ENCODE results near the gene KRTAP9-3. TPM values are rescaled to one million over a fixed set of nuclear protein-coding genes. Genes with fewer than 3 reads are reported as not detected.
"Not testable (repeated sequence)": the region's sequence is repeated elsewhere in the genome, so short reads cannot be mapped to it uniquely, and the experiment has no call there.

KRTAP9-3 gene
- total RNA-seq, 1 donor from 2014 or later, result not detected

GRCh38 chr17:41249637-41250240 is 17.5 kb downstream of the KRTAP9-3 start, which contains the start of gene KRTAP9-4:
TSS of gene KRTAP9-4 (plus strand) at chr17:41249687. CDS start at chr17:41249721, 34 bp downstream.
- not testable (repeated sequence) for DNase-seq (ENCODE audit: low read depth, low spot score)

GRCh38 chr17:41251261-41251660 is 19.0 kb downstream of the KRTAP9-3 start:
- DNase-seq (ENCODE audit: low read depth, low spot score), result no peak

GRCh38 chr17:41254861-41255260 is 22.6 kb downstream of the KRTAP9-3 start:
- no peak for DNase-seq (ENCODE audit: low read depth, low spot score)

- not testable (repeated sequence) for DNase-seq (ENCODE audit: low read depth, low spot score)
Observed at GRCh38 chr17:41255381-41256290, 23.4 kb downstream of the KRTAP9-3 start, which contains the start of gene KRTAP9-9. TSS of gene KRTAP9-9 (plus strand) at chr17:41255384.

- DNase-seq (ENCODE audit: low read depth, low spot score), result no peak
Observed at GRCh38 chr17:41256291-41256685, 24.0 kb downstream of the KRTAP9-3 start.

GRCh38 chr17:41258406-41258805 is 26.2 kb downstream of the KRTAP9-3 start:
- no peak for DNase-seq (ENCODE audit: low read depth, low spot score)

GRCh38 chr17:41263212-41263611 is 31.0 kb downstream of the KRTAP9-3 start:
- no peak for DNase-seq (ENCODE audit: low read depth, low spot score)

- DNase-seq (ENCODE audit: low read depth, low spot score), result no peak
Observed at GRCh38 chr17:41264599-41264998, 32.4 kb downstream of the KRTAP9-3 start.

GRCh38 chr17:41265078-41265477 is 32.8 kb downstream of the KRTAP9-3 start, which contains the start of gene KRTAP9-6:
TSS of gene KRTAP9-6 (plus strand) at chr17:41265378. CDS start at chr17:41265378, 0 bp downstream.
- DNase-seq (ENCODE audit: low read depth, low spot score), result no peak

GRCh38 chr17:41267711-41268110 is 35.5 kb downstream of the KRTAP9-3 start:
- DNase-seq (ENCODE audit: low read depth, low spot score), result no peak

GRCh38 chr17:41271323-41271722 is 39.1 kb downstream of the KRTAP9-3 start:
- not testable (repeated sequence) for DNase-seq (ENCODE audit: low read depth, low spot score)

GRCh38 chr17:41271858-41272257 is 39.6 kb downstream of the KRTAP9-3 start:
- DNase-seq (ENCODE audit: low read depth, low spot score), result no peak

GRCh38 chr17:41275648-41276190 is 43.5 kb downstream of the KRTAP9-3 start, which contains the start of gene KRTAP9-7:
TSS of gene KRTAP9-7 (plus strand) at chr17:41275698. CDS start at chr17:41275698, 0 bp downstream.
- DNase-seq (ENCODE audit: low read depth, low spot score), result not testable (repeated sequence)

- DNase-seq (ENCODE audit: low read depth, low spot score), result no peak
Observed at GRCh38 chr17:41278176-41278955, 46.1 kb downstream of the KRTAP9-3 start.

Other genes with a start within 250 kb of the KRTAP9-3 start
- not detected in 2 replicates for gene KRT40, start 248.1 kb upstream of the KRTAP9-3 start, total RNA-seq
- not detected in 2 replicates for gene KRTAP3-3, start 238.3 kb upstream of the KRTAP9-3 start, total RNA-seq
- not detected in 2 replicates for gene KRTAP3-2, start 232.5 kb upstream of the KRTAP9-3 start, total RNA-seq
- not detected in 2 replicates for gene KRTAP3-1, start 223.3 kb upstream of the KRTAP9-3 start, total RNA-seq
- gene KRTAP1-5, start 205.2 kb upstream of the KRTAP9-3 start, total RNA-seq, result not detected in 2 replicates
- not detected in 2 replicates for gene KRTAP1-4, start 202.3 kb upstream of the KRTAP9-3 start, total RNA-seq
- gene KRTAP1-3, start 197.6 kb upstream of the KRTAP9-3 start, total RNA-seq, result not detected in 2 replicates
- not detected in 2 replicates for gene KRTAP1-1, start 191.0 kb upstream of the KRTAP9-3 start, total RNA-seq
- gene KRTAP2-1, start 185.1 kb upstream of the KRTAP9-3 start, total RNA-seq, result not detected in 2 replicates
- gene KRTAP2-2, start 177.2 kb upstream of the KRTAP9-3 start, total RNA-seq, result not detected in 2 replicates
- gene KRTAP2-3, start 172.3 kb upstream of the KRTAP9-3 start, total RNA-seq, result not detected in 2 replicates
- gene KRTAP2-4, start 166.6 kb upstream of the KRTAP9-3 start, total RNA-seq, result not detected in 2 replicates
- not detected in 2 replicates for gene KRTAP4-7, start 148.3 kb upstream of the KRTAP9-3 start, total RNA-seq
- not detected in 2 replicates for gene KRTAP4-8, start 134.3 kb upstream of the KRTAP9-3 start, total RNA-seq
- gene KRTAP4-16, start 130.2 kb upstream of the KRTAP9-3 start, total RNA-seq, result not detected in 2 replicates
- not detected in 2 replicates for gene KRTAP4-9, start 127.1 kb upstream of the KRTAP9-3 start, total RNA-seq
- gene KRTAP4-11, start 114.1 kb upstream of the KRTAP9-3 start, total RNA-seq, result not detected in 2 replicates
- gene KRTAP4-12, start 108.3 kb upstream of the KRTAP9-3 start, total RNA-seq, result not detected in 2 replicates
- not detected in 2 replicates for gene KRTAP4-6, start 91.9 kb upstream of the KRTAP9-3 start, total RNA-seq
- gene KRTAP4-5, start 82.6 kb upstream of the KRTAP9-3 start, total RNA-seq, result not detected in 2 replicates
- gene KRTAP4-4, start 71.7 kb upstream of the KRTAP9-3 start, total RNA-seq, result not detected in 2 replicates
- gene KRTAP4-3, start 64.2 kb upstream of the KRTAP9-3 start, total RNA-seq, result not detected in 2 replicates
- not detected in 2 replicates for gene KRTAP4-2, start 54.2 kb upstream of the KRTAP9-3 start, total RNA-seq
- not detected in 2 replicates for gene KRTAP4-1, start 47.5 kb upstream of the KRTAP9-3 start, total RNA-seq
- not detected in 2 replicates for gene KRTAP9-1, start 42.6 kb upstream of the KRTAP9-3 start, total RNA-seq
- gene KRTAP9-2, start 5.8 kb upstream of the KRTAP9-3 start, total RNA-seq, result not detected in 2 replicates
- gene KRTAP9-8, start 5.5 kb downstream of the KRTAP9-3 start, total RNA-seq, result not detected in 2 replicates
- gene KRTAP9-4, start 17.2 kb downstream of the KRTAP9-3 start, total RNA-seq, result not detected in 2 replicates
- not detected in 2 replicates for gene KRTAP9-9, start 22.9 kb downstream of the KRTAP9-3 start, total RNA-seq
- gene KRTAP9-6, start 32.9 kb downstream of the KRTAP9-3 start, total RNA-seq, result not detected in 2 replicates
- gene KRTAP9-7, start 43.2 kb downstream of the KRTAP9-3 start, total RNA-seq, result not detected in 2 replicates
- gene KRTAP29-1, start 70.4 kb downstream of the KRTAP9-3 start, total RNA-seq, result not detected in 2 replicates
- not detected in 2 replicates for gene KRTAP16-1, start 76.9 kb downstream of the KRTAP9-3 start, total RNA-seq
- gene KRTAP17-1, start 83.3 kb downstream of the KRTAP9-3 start, total RNA-seq, result not detected in 2 replicates
- not detected in 2 replicates for gene KRT33A, start 118.4 kb downstream of the KRTAP9-3 start, total RNA-seq
- not detected in 2 replicates for gene KRT33B, start 137.4 kb downstream of the KRTAP9-3 start, total RNA-seq
- not detected in 2 replicates for gene KRT34, start 149.9 kb downstream of the KRTAP9-3 start, total RNA-seq
- gene KRT31, start 165.2 kb downstream of the KRTAP9-3 start, total RNA-seq, result not detected in 2 replicates
- not detected in 2 replicates for gene KRT37, start 192.1 kb downstream of the KRTAP9-3 start, total RNA-seq
- gene KRT38, start 208.5 kb downstream of the KRTAP9-3 start, total RNA-seq, result not detected in 2 replicates
- gene KRT32, start 234.9 kb downstream of the KRTAP9-3 start, total RNA-seq, result not detected in 2 replicates
- gene KRT35, start 248.7 kb downstream of the KRTAP9-3 start, total RNA-seq, result not detected in 2 replicates